GM18505 (cell line): Measurements from ENCODE around the gene MISP.

Experiments used
- ATAC-seq: cut with Tn5 transposase; IDR thresholded peaks from one replicate; pipeline ENCODE4 v1.9.1; 2021; ENCODE audit not compliant: unreplicated experiment
- POLR2A ChIP-seq: IDR thresholded peaks from 4 replicates; pipeline ENCODE4 v1.6.1; 2011; ENCODE audit warnings: borderline replicate concordance; ENCODE audit not compliant: insufficient read depth, insufficient read length; ENCODE audit errors: extremely low read depth

Gene MISP

DNA sequence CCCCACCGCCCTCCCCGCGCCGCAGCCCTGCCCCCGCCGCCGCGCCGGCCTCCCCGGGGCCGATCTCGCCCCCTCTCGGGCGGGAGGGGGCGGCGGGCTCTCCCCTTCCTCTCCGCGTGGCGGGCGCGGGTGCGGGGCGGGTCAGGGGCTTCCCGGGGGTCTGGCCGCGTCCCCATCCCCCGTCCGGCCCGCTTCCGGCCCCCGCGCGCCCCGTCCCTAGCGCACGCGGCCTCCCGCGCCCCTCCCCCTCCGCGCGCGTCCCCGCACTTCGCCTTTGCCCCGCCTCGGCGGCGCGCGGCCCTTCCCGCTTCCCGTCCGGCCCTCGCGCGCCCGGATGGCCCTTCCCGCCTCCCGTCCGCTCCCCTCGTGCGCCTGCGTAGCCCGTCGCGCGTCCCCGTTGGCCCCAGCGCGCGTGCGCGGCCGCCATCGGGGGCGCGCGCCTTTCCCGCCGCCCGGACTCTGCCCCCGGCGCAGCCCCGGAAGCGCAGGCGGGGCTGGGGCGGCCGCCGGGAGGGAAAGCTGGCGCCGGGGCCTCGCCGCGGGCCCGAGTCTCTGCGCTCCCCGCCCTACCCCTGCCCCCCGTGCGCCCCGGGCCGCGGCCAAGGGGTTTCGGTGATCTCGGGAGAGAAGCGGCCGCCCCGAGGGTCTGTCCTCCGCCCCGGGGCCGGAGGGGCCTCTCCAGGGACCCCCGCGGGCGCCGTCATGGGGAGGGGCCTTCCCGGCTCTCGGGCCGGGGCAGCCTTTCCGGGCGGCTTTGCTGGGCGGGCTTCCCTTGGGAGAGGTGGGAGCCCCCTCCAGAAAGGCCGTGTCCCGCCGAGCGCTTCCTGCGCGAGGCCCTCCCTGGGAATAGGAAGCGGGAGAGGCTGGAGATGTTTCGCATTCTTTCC lies 46.9 kb downstream of the MISP start:
- ATAC-seq = peak; percentile 43
- TF ChIP-seq POLR2A = no peak

DNA sequence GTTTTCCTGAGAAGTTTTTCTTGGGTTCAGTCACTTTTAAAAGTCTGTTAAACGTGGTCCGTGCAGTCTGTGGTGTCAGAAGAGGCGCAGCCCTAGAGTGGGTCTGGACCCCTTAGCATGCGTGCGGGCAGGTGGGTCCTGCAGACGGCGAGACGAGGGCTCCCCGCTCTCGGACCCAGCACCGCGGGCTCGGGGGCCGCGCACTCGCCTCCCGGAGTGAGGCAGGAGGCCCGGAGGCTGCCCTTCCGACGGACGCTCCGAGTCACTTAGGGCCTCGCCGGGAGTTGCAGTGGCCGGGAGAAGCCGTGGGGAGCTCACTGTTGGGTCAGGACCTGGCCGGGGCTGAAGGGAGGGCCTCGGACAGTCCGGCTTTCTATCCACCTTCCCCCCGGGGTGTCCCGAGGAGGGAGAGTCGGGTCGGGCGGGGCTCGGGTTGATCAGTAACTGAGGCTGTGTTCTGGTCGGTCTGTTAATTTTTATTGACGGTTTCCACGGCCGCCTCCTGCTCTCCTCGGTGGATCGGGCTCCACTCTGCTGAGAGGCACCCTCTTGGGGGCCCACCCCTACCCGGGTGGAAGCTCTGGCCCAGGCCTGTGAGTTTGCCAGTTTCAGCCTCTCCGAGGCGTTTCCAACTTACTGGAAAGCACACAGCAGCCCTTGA lies 47.6 kb downstream of the MISP start:
- TF ChIP-seq POLR2A = no peak
- no peak for ATAC-seq

DNA sequence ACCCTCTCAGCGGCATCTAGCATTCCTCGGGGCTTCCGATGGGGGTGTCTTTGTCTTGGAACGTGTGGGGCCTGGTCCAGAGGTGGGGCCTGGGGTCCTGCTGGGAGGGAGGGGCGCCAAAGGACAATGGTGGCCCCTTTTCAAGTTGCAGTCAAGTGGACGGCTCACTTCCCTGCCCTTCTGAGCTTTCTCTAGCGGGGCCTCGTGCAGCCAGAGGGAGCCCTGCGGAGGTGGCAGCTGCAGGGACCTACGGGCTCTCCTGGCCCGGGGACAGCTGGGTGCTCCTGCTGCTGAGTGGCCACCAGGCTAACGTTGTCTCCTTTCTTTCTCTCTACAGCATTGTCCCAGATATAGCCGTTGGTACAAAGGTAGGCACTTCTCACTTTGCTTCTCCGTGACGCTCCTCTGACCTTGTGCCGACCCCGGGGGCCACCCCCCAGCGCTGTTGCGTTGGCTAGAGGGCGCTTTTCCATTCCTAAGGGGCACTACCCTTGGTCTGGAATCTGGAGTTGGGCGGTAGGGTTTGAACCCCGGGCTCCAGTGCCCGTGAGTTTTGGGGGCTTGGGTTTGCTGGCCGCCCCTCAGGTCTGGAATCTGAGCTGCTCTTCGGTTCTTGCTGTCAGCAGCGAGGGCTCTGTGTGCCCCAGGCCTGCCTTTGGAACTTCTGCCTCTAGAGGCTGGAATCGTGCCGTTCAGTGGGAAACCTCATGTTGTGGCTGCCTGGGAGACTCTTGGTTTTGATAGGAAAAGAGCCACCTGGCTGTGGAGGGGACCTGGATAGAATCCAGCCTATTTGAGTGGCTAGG lies 48.4 kb downstream of the MISP start:
- no peak for ATAC-seq
- no peak for TF ChIP-seq POLR2A

DNA sequence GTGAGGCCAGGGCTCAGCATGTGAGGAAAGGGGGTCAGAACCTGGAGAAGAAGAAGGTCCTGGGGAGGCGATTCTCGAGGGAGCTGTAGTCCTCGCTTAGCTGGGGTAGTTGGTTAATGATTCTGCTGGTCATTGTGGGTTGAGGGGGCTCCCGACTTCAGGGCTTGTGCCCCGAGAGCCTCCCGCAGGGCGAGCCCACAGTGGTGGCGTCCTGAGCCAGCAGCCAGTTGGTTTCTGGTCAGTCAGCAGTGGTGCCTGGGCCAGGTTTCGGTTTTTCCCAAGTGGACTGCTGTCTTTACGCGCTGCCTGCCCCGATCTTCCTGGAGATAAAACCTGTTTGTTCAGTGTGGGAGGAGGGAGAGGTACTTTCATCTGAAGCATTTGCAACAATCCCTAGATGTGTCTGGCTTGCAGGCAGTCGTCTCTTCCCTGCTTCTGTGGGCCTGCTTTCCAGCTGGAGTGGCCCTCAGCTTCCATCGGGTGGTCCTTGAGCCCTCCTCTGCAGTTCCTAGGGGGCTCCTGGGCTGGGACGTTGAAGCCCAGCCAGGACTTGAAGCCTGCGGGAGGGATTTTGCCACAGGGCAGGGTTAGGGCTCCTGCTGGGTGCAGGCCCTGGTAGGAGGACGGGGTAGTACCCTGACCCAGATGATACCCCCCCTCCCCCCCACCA lies 49.6 kb downstream of the MISP start:
- no peak for ATAC-seq
- peak; percentile 35 for TF ChIP-seq POLR2A

DNA sequence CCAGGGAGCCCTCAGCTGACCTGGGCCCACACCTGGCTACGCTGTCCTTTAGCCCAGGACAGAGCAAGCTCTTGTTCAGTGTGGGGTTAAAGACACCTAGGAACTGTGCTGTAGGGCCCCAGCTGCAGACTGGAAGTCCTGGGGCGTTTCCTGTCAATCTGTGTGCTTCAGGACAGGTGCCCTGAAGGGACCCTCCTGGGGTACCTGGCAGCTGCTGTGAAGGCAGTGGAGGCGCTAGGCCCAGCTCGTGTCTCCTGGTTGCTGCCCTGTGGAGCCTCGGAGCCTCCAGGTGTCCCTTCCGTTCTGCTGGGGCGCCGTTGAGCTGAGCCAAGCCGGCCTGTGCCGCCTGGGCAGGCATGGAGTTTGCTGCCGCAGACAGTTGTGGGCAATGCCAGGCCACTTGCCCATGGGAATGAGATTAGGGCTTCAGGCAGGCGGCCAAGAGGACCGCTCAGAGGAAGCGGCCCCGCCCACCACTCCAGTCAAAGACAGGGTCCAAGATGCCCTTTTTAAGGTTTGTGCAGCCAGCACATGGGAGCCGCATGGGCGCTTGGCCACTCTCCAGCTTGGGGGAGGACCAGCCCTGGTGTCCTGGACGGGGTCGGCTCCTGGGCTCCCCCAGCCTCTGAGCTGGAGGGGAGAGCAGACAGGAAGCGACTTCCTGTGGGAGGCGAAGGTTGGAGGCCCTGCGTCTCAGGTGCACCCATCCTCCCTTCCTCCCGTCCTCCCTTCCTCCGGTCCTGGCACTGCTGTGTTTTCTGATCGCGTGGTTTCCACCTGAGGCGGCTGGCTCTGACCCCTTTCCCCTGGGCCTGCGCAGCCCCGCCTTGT lies 50.3 kb downstream of the MISP start:
- TF ChIP-seq POLR2A = no peak
- ATAC-seq = no peak

DNA sequence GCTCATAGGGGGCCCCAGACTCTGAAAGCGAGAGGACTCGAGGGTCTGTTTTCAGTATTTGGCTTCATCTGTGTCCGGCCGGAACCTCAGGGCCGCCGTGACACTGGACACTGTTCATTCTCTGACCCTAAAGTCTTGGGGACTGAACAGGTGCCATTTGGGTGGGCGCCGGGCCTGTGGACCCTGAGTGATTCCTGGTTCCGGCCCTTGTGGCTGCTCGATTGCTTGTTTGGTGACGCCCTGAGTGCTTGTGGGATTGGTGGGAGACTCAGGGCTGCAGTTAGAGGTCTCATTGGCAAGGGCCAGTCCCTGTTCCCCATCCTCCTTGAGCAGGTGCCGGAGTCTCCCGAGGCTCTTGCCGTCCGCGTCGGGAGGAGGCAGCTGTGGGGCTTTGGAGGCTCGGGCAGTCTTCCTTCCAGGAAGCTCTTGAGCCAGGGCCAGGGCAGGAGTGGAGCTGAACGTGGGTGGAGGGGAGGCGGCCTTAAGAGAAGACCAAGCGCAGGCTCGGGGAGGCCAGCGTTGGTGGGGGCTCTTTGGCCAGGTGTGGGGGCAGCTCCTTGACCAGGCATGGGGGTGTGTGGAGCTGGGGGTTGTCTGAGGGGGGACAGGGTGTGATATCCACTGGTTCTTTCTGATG lies 51.1 kb downstream of the MISP start:
- TF ChIP-seq POLR2A = no peak
- ATAC-seq = no peak

DNA sequence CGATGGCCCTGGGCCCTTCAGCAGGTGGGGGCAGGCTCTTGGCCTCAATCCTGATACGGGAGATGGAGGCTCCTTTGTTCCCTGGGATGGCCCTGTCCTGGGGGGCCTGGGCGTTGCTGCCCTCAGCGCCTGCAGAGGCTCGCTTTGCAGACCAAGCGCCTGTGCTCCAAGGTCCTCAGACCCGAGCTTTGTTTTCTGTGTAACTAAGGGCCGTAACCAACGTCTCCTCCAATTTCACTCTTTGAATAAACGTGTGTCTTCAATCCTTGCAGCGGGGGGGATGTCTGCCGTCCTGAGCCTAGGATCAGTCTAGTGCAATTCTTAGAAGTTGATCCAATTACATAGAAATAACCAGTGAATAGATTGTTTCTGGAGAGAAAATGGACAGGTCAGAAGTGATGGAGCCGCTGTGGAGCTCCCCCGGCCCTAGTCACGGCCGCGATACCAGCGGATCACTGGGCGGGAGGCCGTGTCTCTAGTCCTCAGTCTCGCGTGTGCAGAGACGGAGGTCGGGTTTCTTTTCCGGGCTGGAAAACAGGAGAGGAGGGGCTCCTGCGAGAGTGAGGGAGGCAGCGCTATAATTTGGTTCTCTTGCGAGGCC lies 51.7 kb downstream of the MISP start:
- no peak for ATAC-seq
- TF ChIP-seq POLR2A = no peak

DNA sequence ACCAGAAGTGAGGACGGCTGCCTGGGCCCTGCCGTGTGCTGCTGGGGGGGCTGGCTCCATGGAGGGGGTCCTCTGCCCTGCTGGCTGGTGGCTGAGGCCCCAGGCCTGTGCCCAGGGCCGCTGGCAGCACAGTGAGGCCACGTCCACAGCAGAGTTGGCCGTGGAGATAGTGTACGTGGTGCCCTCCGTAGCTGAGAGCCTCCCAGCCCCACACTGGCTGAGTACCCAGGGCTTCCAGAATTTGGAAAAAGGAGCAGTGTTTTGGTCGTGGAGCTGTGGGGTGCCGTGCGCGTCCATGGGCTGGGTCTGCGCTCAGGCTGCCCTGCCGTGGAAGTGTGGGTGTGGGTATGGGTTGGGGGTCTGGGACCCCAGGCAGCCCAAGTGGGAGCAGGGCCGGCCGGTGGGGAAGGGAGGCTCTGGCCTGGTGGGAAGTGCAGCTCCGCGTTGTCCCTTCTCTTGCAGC lies 52.2 kb downstream of the MISP start:
- TF ChIP-seq POLR2A = no peak
- ATAC-seq = no peak

DNA sequence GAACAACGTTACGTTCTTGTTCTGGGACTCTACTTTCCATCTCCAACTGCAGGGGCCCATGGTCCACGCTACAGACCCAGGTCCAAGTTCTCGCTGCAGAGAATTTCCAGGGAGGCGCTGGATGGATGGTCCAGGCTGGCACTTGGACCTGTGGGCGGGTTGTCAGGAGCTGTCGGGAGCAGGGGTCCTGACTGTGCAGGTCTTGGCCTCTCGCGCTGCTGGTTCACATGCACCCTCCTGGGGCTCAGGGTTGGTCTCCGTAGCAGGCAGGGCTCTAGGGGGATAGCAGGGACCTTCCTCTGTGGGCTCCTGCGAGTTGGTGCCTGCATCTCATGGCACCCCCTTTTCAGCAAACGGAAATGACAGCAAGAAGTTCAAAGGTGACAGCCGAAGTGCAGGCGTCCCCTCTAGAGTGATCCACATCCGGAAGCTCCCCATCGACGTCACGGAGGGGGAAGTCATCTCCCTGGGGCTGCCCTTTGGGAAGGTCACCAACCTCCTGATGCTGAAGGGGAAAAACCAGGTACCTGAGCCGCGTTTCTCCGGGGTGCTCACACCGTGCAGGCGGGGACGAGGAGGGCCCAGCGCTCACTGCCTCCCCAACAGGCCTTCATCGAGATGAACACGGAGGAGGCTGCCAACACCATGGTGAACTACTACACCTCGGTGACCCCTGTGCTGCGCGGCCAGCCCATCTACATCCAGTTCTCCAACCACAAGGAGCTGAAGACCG lies 52.9 kb downstream of the MISP start:
- no peak for TF ChIP-seq POLR2A
- no peak for ATAC-seq

DNA sequence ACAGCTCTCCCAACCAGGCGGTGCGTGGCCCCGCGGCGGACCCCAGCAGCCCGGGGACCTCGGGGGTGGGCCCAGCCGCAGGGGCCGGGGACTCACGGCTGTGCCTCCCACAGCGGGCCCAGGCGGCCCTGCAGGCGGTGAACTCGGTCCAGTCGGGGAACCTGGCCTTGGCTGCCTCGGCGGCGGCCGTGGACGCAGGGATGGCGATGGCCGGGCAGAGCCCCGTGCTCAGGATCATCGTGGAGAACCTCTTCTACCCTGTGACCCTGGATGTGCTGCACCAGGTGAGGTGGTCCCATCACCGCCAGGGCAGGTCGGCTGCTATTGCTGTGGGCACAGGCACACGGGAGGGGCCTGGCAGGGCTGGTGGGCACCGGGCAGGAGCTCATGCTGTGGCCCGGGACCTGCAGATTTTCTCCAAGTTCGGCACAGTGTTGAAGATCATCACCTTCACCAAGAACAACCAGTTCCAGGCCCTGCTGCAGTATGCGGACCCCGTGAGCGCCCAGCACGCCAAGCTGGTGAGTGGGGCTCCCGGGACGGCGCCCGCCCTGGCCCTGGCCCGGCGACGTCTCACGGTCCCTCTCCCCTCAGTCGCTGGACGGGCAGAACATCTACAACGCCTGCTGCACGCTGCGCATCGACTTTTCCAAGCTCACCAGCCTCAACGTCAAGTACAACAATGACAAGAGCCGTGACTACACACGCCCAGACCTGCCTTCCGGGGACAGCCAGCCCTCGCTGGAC lies 53.7 kb downstream of the MISP start:
- no peak for ATAC-seq
- no peak for TF ChIP-seq POLR2A
